ENCODE measurements around the gene AGBL2.

DNA sequence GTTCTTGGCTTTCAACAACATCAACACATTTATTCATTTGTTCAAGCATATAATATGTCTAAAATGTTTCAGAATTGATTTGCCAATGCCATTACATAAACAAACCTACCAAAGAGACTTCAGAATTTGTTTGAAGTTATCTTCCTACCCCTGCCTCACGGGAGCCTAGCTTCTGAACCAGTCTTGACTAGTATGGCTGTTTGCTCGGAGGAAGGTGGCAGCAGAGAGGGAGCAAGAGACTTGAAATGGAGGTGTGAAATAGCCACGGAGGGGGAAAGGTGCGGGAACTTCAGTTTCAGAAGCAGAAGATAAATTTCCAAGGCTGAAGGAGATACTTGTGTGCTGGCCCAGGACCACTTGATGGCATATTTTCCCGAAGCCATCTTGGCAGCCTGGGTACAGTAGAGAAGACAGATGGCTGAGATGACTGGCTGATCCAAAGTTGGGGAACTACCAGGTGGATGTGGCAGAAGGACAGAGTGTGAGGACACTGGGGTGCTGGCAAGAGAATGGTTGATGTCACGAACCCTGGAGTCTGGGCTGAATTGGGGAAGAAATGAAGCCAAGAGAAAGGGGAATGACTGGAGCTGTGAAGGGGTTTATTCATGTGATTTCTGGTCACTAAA lies 58.8 kb downstream of the AGBL2 start:
- TF ChIP-seq, protein P1, sequence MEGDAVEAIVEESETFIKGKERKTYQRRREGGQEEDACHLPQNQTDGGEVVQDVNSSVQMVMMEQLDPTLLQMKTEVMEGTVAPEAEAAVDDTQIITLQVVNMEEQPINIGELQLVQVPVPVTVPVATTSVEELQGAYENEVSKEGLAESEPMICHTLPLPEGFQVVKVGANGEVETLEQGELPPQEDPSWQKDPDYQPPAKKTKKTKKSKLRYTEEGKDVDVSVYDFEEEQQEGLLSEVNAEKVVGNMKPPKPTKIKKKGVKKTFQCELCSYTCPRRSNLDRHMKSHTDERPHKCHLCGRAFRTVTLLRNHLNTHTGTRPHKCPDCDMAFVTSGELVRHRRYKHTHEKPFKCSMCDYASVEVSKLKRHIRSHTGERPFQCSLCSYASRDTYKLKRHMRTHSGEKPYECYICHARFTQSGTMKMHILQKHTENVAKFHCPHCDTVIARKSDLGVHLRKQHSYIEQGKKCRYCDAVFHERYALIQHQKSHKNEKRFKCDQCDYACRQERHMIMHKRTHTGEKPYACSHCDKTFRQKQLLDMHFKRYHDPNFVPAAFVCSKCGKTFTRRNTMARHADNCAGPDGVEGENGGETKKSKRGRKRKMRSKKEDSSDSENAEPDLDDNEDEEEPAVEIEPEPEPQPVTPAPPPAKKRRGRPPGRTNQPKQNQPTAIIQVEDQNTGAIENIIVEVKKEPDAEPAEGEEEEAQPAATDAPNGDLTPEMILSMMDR (IDR thresholded peaks at IDR 0.05; ENCODE audit: low read length), result no peak
- no peak for TF ChIP-seq EZH2 (optimal IDR thresholded peaks at IDR 0.05; ENCODE audit: low read depth, low read length)
- no peak for TF ChIP-seq EZH2phosphoT487 (IDR thresholded peaks at IDR 0.05; ENCODE audit: low read length)
